Spleen (tissue), 7 donors: ENCODE data around the gene RPL36AL.

Experiments
- POLR2A ChIP-seq, 3 donors: fragments of 450-650 bp; IDR thresholded peaks; one replicate each; pipeline ENCODE4 v1.5.1; 2017; ENCODE audit warnings: antibody characterized with exemption in 3 of 3, mild to moderate bottlenecking in 1 of 3
- POLR2AphosphoS5 ChIP-seq, 3 donors: sonication (generic); formaldehyde crosslinking; IDR thresholded peaks; one replicate each; pipeline ENCODE4 v1.5.1; 2017; ENCODE audit warnings: antibody characterized with exemption in 3 of 3
- TF ChIP-seq, protein P1 (sequence below), 11 experiments: fragments of 200-600 bp in 7 of 11; fragments of 450-650 bp in 4 of 11; sonication (generic) in 4 of 11; IDR thresholded peaks in 8 of 11; conservative IDR thresholded peaks in 3 of 11; 1 replicate in 7 of 11; 2 replicates in 4 of 11; pipeline versions ENCODE4 v1.4.0 to v1.8.0; 2016 to 2021; ENCODE audit warnings: antibody characterized with exemption in 11 of 11, inconsistent platforms in 4 of 11, mild to moderate bottlenecking in 1 of 11
- donor health status: DM: no; HTN: no; CAD: no; lungs with moderate emphysema.
- donor health status: DM: no; HTN: no; CAD: no.
- donor health status: DM: no; HTN: no; CAD: no.

DNA sequence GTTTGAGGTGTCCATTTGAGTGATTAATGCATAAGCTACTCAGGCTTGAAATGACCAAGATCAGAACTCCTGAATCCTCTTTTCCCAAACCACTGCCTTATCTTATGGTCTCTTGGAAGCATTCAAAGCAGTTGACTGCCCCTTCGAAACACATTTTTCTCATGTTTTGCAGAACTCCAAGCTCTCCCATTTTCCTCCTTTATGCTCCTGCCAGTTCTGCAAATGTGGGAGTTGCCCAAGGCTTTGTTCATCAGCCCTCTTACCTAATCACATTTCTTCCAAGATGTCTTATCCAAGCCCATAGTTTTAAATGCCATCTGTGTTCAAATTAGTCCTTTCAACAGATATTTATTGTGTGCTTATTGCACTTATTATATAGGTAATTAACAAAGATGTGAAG, 16.4 kb upstream of the RPL36AL start:
- TF ChIP-seq, protein P1, sequence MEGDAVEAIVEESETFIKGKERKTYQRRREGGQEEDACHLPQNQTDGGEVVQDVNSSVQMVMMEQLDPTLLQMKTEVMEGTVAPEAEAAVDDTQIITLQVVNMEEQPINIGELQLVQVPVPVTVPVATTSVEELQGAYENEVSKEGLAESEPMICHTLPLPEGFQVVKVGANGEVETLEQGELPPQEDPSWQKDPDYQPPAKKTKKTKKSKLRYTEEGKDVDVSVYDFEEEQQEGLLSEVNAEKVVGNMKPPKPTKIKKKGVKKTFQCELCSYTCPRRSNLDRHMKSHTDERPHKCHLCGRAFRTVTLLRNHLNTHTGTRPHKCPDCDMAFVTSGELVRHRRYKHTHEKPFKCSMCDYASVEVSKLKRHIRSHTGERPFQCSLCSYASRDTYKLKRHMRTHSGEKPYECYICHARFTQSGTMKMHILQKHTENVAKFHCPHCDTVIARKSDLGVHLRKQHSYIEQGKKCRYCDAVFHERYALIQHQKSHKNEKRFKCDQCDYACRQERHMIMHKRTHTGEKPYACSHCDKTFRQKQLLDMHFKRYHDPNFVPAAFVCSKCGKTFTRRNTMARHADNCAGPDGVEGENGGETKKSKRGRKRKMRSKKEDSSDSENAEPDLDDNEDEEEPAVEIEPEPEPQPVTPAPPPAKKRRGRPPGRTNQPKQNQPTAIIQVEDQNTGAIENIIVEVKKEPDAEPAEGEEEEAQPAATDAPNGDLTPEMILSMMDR (IDR thresholded peaks at IDR 0.05 in 8 of 11, conservative IDR thresholded peaks at IDR 0.05 in 3 of 11), result no peak
- TF ChIP-seq POLR2A (IDR thresholded peaks at IDR 0.05) (no peak), POLR2AphosphoS5 (IDR thresholded peaks at IDR 0.05) (no peak)
